Small intestine (tissue), 7 donors: ENCODE results near the gene SLC10A2. TPM values are rescaled to one million over a fixed set of nuclear protein-coding genes. Genes with fewer than 3 reads are reported as not detected.

Experiments
- DNase-seq, 2 donors: peaks; one replicate each; pipeline versions ENCODE4 v3.0.0 to v3.0.0-alpha.2; 2013
- FAIRE-seq: peaks from 2 replicates; lab custom pipeline; 2012; peaks lifted over from hg19 to GRCh38; lab: Jason Lieb, UNC
- H3K27ac ChIP-seq, 3 donors: one replicate each; pipeline ENCODE4 v1.5.1; 2013; ENCODE audit warnings: low read length in 2 of 3, mild to moderate bottlenecking in 2 of 3, control low read depth in 1 of 3, inconsistent platforms in 1 of 3, low read depth in 1 of 3, moderate library complexity in 1 of 3
- H3K27me3 ChIP-seq, 3 donors: one replicate each; pipeline ENCODE4 v1.6.1; 2013; ENCODE audit warnings: low read length in 3 of 3, inconsistent platforms in 1 of 3; ENCODE audit not compliant: control insufficient read depth in 3 of 3, insufficient read depth in 3 of 3
- H3K36me3 ChIP-seq, 3 donors: one replicate each; pipeline ENCODE4 v1.6.1; 2013; ENCODE audit warnings: low read length in 3 of 3, inconsistent platforms in 1 of 3, low read depth in 1 of 3, mild to moderate bottlenecking in 1 of 3, moderate library complexity in 1 of 3; ENCODE audit not compliant: control insufficient read depth in 3 of 3, insufficient read depth in 2 of 3
- H3K4me1 ChIP-seq, 3 donors: one replicate each; pipeline ENCODE4 v1.6.1; 2013; ENCODE audit warnings: low read length in 2 of 3, inconsistent platforms in 1 of 3, low read depth in 1 of 3, mild to moderate bottlenecking in 1 of 3, moderate library complexity in 1 of 3; ENCODE audit not compliant: control insufficient read depth in 3 of 3, insufficient read depth in 2 of 3
- H3K4me3 ChIP-seq, 3 donors: one replicate each; pipeline ENCODE4 v1.5.1; 2013; ENCODE audit warnings: low read length in 3 of 3, control low read depth in 1 of 3, inconsistent platforms in 1 of 3, low read depth in 1 of 3, mild to moderate bottlenecking in 1 of 3, moderate library complexity in 1 of 3
- H3K9me3 ChIP-seq, 2 donors: one replicate each; pipeline ENCODE4 v1.6.1; 2013; ENCODE audit warnings: low read depth in 1 of 2, low read length in 1 of 2; ENCODE audit not compliant: control insufficient read depth in 2 of 2, insufficient read depth in 1 of 2
- WGBS, 3 donors: extraction: QIAGEN DNeasy Blood & Tissue Kit; methylation state at CpG; one replicate each; pipeline ENCODE4 v1.1.7; 2013; 5-methylcytosine and 5-hydroxymethylcytosine counted together
- polyA plus RNA-seq, 4 donors: library from polyadenylated mRNA; stranded (reverse) in 3 of 4; unstranded in 1 of 4; fragments of 200-250 nt in 3 of 4; fragments of 120-200 nt in 1 of 4; gene quantifications; one replicate each; pipeline versions ENCODE4 v1.2.1 to v1.2.3, GENCODE V29; 2013
- donor health status: healthy with polysubstance abuse.
- donor health status: control.
- donor health status: control.
- donor health status: Bipolar disorder and iron deficiency.
- donor health status: healthy.

Gene SLC10A2
- polyA plus RNA-seq, 4 donors, result 2.2 to 28.4 (median 3.3) TPM

- Histone ChIP-seq H3K27me3 (no peaks in the 10 kb centered on the region), H3K27ac (peak overlapping the region in 2 of 3 donors; percentile 5 to 34), H3K36me3 (no peaks in the 10 kb centered on the region), H3K4me1 (peaks cover 3 to 20% (median 15%) of the 10 kb centered on the region in 3 donors), H3K4me3 (no peak overlapping the region), H3K9me3 (no peaks in the 10 kb centered on the region)
- FAIRE-seq, result no peak
- DNase-seq, result peak; percentile 88 to 89
- WGBS, 3 donors, result 53 to 61% (median 54%) methylated on average over 7 of the region's 7 CpGs
Measured at GRCh38 chr13:103067751-103068555, 1.7 kb upstream of the SLC10A2 start.

- Histone ChIP-seq H3K27me3 (no peaks in the 10 kb centered on the region), H3K4me1 (peaks cover 3 to 20% (median 15%) of the 10 kb centered on the region in 3 donors), H3K36me3 (no peaks in the 10 kb centered on the region), H3K9me3 (no peaks in the 10 kb centered on the region), H3K4me3 (no peak overlapping the region), H3K27ac (peak overlapping the region in 1 of 3 donors; percentile 41)
- WGBS, 3 donors, result 57 to 67% (median 65%) methylated on average over 3 of the region's 3 CpGs
- peak in 1 of 2 donors; percentile 26 for DNase-seq
- FAIRE-seq, result no peak
Measured at GRCh38 chr13:103066781-103067345, 646 bp upstream of the SLC10A2 start.

- no peak overlapping the region for H3K4me3 ChIP-seq
- no peak for DNase-seq
Measured at GRCh38 chr13:103063376-103063775, 2.8 kb downstream of the SLC10A2 start.

GRCh38 chr13:103062079-103062478, 4.1 kb downstream of the SLC10A2 start:
- no peaks in the 10 kb centered on the region for H3K27me3 ChIP-seq
- DNase-seq (no peak), FAIRE-seq (no peak)
- H3K9me3 ChIP-seq, result peaks cover 0 to 10% of the 10 kb centered on the region in 2 donors
- WGBS, 3 donors, result 89 to 97% (median 90%) methylated on average over 2 of the region's 2 CpGs
- H3K4me3 ChIP-seq, result no peak overlapping the region
- H3K4me1 ChIP-seq, result peaks cover 0 to 9% (median 5%) of the 10 kb centered on the region in 3 donors
- H3K27ac ChIP-seq, result no peak overlapping the region
- H3K36me3 ChIP-seq, result peaks cover 0 to 1% (median 0%) of the 10 kb centered on the region in 3 donors

More at GRCh38 chr13:103063376-103063775, 2.8 kb downstream of the SLC10A2 start:
- FAIRE-seq, result no peak
- WGBS, 3 donors, result 96 to 97% (median 97%) methylated on average over 4 of the region's 4 CpGs
- no peak overlapping the region for H3K27ac ChIP-seq
- H3K9me3 ChIP-seq, result no peaks in the 10 kb centered on the region
- no peaks in the 10 kb centered on the region for H3K27me3 ChIP-seq
- H3K4me1 ChIP-seq, result peaks cover 3 to 16% (median 15%) of the 10 kb centered on the region in 3 donors
- peaks cover 0 to 1% (median 0%) of the 10 kb centered on the region in 3 donors for H3K36me3 ChIP-seq

- no peak overlapping the region for H3K4me3 ChIP-seq
- 84 to 91% (median 85%) methylated on average over 2 of the region's 2 CpGs for WGBS, 3 donors
- DNase-seq, result no peak
- H3K4me1 ChIP-seq, result no peaks in the 10 kb centered on the region
- peaks cover 0 to 24% of the 10 kb centered on the region in 2 donors for H3K9me3 ChIP-seq
- H3K36me3 ChIP-seq, result peaks cover 0 to 5% (median 0%) of the 10 kb centered on the region in 3 donors
- no peak overlapping the region for H3K27ac ChIP-seq
- no peak for FAIRE-seq
- H3K27me3 ChIP-seq, result no peaks in the 10 kb centered on the region
Measured at GRCh38 chr13:103056008-103056407, 10.2 kb downstream of the SLC10A2 start.

GRCh38 chr13:103055166-103055565, 11.1 kb downstream of the SLC10A2 start:
- WGBS, 3 donors, result 66 to 79% (median 68%) methylated on average over 2 of the region's 2 CpGs
- no peak for FAIRE-seq
- peaks cover 0 to 4% (median 0%) of the 10 kb centered on the region in 3 donors for H3K36me3 ChIP-seq
- no peak overlapping the region for H3K27ac ChIP-seq
- peaks cover 0 to 24% of the 10 kb centered on the region in 2 donors for H3K9me3 ChIP-seq
- no peak for DNase-seq
- no peaks in the 10 kb centered on the region for H3K27me3 ChIP-seq
- no peaks in the 10 kb centered on the region for H3K4me1 ChIP-seq
- no peak overlapping the region for H3K4me3 ChIP-seq

GRCh38 chr13:103046676-103047075, 19.5 kb downstream of the SLC10A2 start:
- DNase-seq, result no peak
- Histone ChIP-seq H3K4me1 (no peaks in the 10 kb centered on the region), H3K27me3 (no peaks in the 10 kb centered on the region), H3K9me3 (no peaks in the 10 kb centered on the region), H3K27ac (no peak overlapping the region), H3K36me3 (peaks cover 0 to 6% (median 0%) of the 10 kb centered on the region in 3 donors), H3K4me3 (no peak overlapping the region)
- 81 to 96% (median 89%) methylated on average over 4 of the region's 4 CpGs for WGBS, 3 donors
- no peak for FAIRE-seq

GRCh38 chr13:103044056-103044455, 22.2 kb downstream of the SLC10A2 start:
- peaks cover 0 to 6% (median 0%) of the 10 kb centered on the region in 3 donors for H3K36me3 ChIP-seq
- 84 to 91% (median 86%) methylated on average over 3 of the region's 3 CpGs for WGBS, 3 donors
- H3K9me3 ChIP-seq, result no peaks in the 10 kb centered on the region
- no peaks in the 10 kb centered on the region for H3K27me3 ChIP-seq
- H3K27ac ChIP-seq, result no peak overlapping the region
- no peak overlapping the region for H3K4me3 ChIP-seq
- DNase-seq (no peak), FAIRE-seq (no peak)
- no peaks in the 10 kb centered on the region for H3K4me1 ChIP-seq
